Measurements from ENCODE around the gene PDXDC1.

DNA sequence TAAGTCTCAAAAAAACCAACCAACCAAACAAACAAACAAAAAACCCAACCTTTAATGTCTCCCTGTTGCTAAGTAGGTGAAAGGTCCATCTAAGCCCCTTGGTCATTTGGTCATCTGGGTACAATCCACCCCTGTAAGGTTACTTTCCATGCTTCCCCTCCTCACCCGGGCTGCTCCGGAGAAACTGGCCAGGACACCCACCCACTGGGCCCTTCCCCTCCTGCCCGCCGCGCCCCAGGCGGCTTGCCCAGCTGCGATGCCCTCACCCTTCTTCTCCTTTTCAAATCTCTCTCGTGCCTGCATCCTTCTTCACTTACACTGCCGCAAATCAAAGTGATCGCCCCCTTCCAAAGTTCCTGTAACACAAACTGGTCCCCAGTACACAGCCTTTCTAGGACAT lies 79.1 kb downstream of the PDXDC1 start:
- TF ChIP-seq CTCF (IDR thresholded peaks at IDR 0.05) = no peak
- no peak for TF ChIP-seq POLR2A (IDR thresholded peaks at IDR 0.05)
